HepG2 (cell line): ENCODE measurements around the gene METTL16. TPM values are rescaled to one million over a fixed set of nuclear protein-coding genes. Genes with fewer than 3 reads are reported as not detected.

Source experiments
- AKNA ChIP-seq: sonication (generic); formaldehyde crosslinking; IDR thresholded peaks from 2 replicates; pipeline ENCODE4 v1.4.0; 2020; ENCODE audit warnings: missing genetic modification reagents, borderline replicate concordance
- CREM ChIP-seq, 2 experiments: sonication (generic) in 1 of 2; formaldehyde crosslinking in 1 of 2; IDR thresholded peaks; 2 replicates each; pipeline versions ENCODE4 v1.4.0 to v1.6.1; 2016 to 2020; ENCODE audit warnings: antibody characterized with exemption in 1 of 2, mild to moderate bottlenecking in 1 of 2, missing genetic modification reagents in 1 of 2
- GFI1 ChIP-seq: sonication (generic); formaldehyde crosslinking; IDR thresholded peaks from 2 replicates; pipeline ENCODE4 v1.5.0; 2020; ENCODE audit warnings: missing genetic modification reagents, mild to moderate bottlenecking, borderline replicate concordance
- HOXA3 ChIP-seq: sonication (generic); formaldehyde crosslinking; IDR thresholded peaks from 2 replicates; pipeline ENCODE4 v1.5.0; 2020; ENCODE audit warnings: missing genetic modification reagents
- HOXA9 ChIP-seq: sonication (generic); formaldehyde crosslinking; IDR thresholded peaks from 2 replicates; pipeline ENCODE4 v1.8.1; 2022; ENCODE audit warnings: missing genetic modification reagents, mild to moderate bottlenecking, moderate library complexity, borderline replicate concordance
- JDP2 ChIP-seq: sonication (generic); formaldehyde crosslinking; IDR thresholded peaks from 2 replicates; pipeline ENCODE4 v1.8.1; 2022; ENCODE audit warnings: missing genetic modification reagents, borderline replicate concordance
- PAX8 ChIP-seq: sonication (generic); formaldehyde crosslinking; IDR thresholded peaks from 2 replicates; pipeline ENCODE4 v1.8.0; 2022; ENCODE audit warnings: mild to moderate bottlenecking, missing genetic modification reagents, borderline replicate concordance
- PRPF4 ChIP-seq: fragments of 200-400 bp; formaldehyde crosslinking; IDR thresholded peaks from 2 replicates; pipeline ENCODE4 v1.6.1; 2016; ENCODE audit warnings: low read length, low read depth; ENCODE audit not compliant: poor library complexity, severe bottlenecking
- SNAPC2 ChIP-seq: sonication (generic); formaldehyde crosslinking; IDR thresholded peaks from 2 replicates; pipeline ENCODE4 v1.8.1; 2022; ENCODE audit warnings: mild to moderate bottlenecking, missing genetic modification reagents
- TBL1XR1 ChIP-seq: fragments of 150-350 bp; IDR thresholded peaks from 2 replicates; pipeline ENCODE4 v1.6.1; 2014; ENCODE audit warnings: borderline replicate concordance, low read length; ENCODE audit not compliant: partially characterized antibody
- TERF1 ChIP-seq: sonication (generic); formaldehyde crosslinking; IDR thresholded peaks from 2 replicates; pipeline ENCODE4 v1.8.0; 2022; ENCODE audit warnings: mild to moderate bottlenecking, missing genetic modification reagents, moderate library complexity
- THRA ChIP-seq: sonication (generic); formaldehyde crosslinking; IDR thresholded peaks from 2 replicates; pipeline ENCODE4 v1.4.0; 2020; ENCODE audit warnings: missing genetic modification reagents, borderline replicate concordance
- TSC22D2 ChIP-seq: sonication (generic); formaldehyde crosslinking; IDR thresholded peaks from 2 replicates; pipeline ENCODE4 v1.5.1; 2020; ENCODE audit warnings: missing genetic modification reagents, mild to moderate bottlenecking, borderline replicate concordance
- U2AF2 ChIP-seq: fragments of 200-400 bp; formaldehyde crosslinking; IDR thresholded peaks from 2 replicates; pipeline ENCODE4 v1.6.1; 2017; ENCODE audit warnings: low read depth, mild to moderate bottlenecking, low read length
- ZBTB42 ChIP-seq: sonication (generic); formaldehyde crosslinking; IDR thresholded peaks from 2 replicates; pipeline ENCODE4 v1.5.0; 2020; ENCODE audit warnings: mild to moderate bottlenecking, missing genetic modification reagents
- ZFP36L1 ChIP-seq: sonication (generic); formaldehyde crosslinking; IDR thresholded peaks from 2 replicates; pipeline ENCODE4 v1.8.0; 2022; ENCODE audit warnings: mild to moderate bottlenecking, missing genetic modification reagents, moderate library complexity
- ZNF234 ChIP-seq: sonication (generic); formaldehyde crosslinking; conservative IDR thresholded peaks from 2 replicates; pipeline ENCODE4 v1.5.1; 2020; ENCODE audit warnings: mild to moderate bottlenecking, missing genetic modification reagents
- ZNF44 ChIP-seq: sonication (generic); formaldehyde crosslinking; IDR thresholded peaks from 2 replicates; pipeline ENCODE4 v1.5.1; 2020; ENCODE audit warnings: mild to moderate bottlenecking, missing genetic modification reagents
- ZNF446 ChIP-seq: sonication (generic); formaldehyde crosslinking; IDR thresholded peaks from 2 replicates; pipeline ENCODE4 v1.5.0; 2020; ENCODE audit warnings: mild to moderate bottlenecking, missing genetic modification reagents
- ZNF660 ChIP-seq: sonication (generic); formaldehyde crosslinking; IDR thresholded peaks from 2 replicates; pipeline ENCODE4 v1.5.1; 2020; ENCODE audit warnings: mild to moderate bottlenecking, low read depth, missing genetic modification reagents, borderline replicate concordance
- ZNF775 ChIP-seq: sonication (generic); formaldehyde crosslinking; IDR thresholded peaks from 2 replicates; pipeline ENCODE4 v1.4.0; 2020; ENCODE audit warnings: missing genetic modification reagents, mild to moderate bottlenecking, moderate library complexity, borderline replicate concordance
- polyA plus RNA-seq, 8 experiments: library from polyadenylated mRNA; depleted of rRNA in 3 of 8; stranded (reverse) in 7 of 8; unstranded in 1 of 8; fragments of >200 nt; fragmentation: Illumina TruSeq in 4 of 8; extraction: Trizol in 4 of 8; gene quantifications; 2 replicates each; pipeline versions ENCODE4 v1.2.1 to v1.2.3, GENCODE V29; 2011 to 2016; ENCODE audit warnings: low read depth in 4 of 8, missing spikeins in 1 of 8, mixed read lengths in 1 of 8; ENCODE audit not compliant: insufficient read depth in 1 of 8
- total RNA-seq, 5 experiments: library from RNA; depleted of rRNA; stranded (reverse); fragments of >200 nt; fragmentation: Illumina TruSeq; extraction: Trizol; gene quantifications; 2 replicates each; pipeline ENCODE4 v1.2.3, GENCODE V29; 2016; ENCODE audit warnings: low read depth in 1 of 5

METTL16 gene
- total and polyA plus RNA-seq, 2 of the 13 experiments (the other 11 are each of a cell fraction or from before 2014, with no cell fraction given) = 11.6 to 18.5 TPM

DNA sequence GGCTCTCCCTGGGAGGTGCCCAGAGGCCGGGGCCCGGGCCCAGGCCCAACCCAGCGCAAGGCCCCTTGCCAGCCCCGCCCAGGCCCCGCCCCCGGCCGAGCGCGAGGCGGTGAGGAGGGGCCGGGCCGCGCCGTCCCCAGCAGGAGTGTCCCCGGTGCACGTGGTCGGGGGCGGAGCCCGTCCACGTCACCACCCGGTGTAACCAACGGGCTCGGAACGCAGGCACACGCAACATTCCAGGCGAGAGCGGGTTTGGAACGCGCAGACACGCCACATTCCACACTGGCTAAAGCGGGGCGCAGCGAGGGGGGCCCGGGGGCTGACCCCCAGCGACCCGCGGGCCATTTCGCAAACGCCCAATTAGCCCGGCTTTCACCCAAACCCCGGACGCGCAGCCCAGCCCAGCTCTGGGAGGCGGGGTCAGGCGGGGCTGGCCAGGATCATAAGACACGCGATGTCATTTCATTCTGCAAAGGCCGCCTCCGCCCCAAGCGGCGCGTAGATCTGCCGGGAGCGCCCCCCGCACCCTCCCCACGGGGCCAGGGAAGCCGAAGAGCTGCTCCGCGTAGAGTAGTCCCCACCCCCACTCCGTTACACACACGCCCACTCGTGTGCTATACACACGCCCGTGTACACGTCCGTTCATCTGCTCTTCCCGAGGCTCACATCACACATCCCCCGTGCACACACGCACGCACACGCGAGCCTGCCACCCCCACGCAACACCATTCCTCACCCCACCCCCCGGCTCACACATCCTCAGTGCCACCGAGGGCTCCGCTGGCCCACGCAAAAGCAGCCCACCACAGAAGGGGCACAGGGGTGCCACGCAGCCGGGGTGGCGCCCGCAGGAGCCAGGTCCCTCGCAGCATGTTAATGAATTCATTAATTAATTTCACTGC, 111.9 kb downstream of the METTL16 start (continued):
- TF ChIP-seq AKNA (no peak), HOXA9 (CRISPR knock-in tag) (no peak), ZFP36L1 (peak; percentile 77; the same call in 1 of the 2 replicates), TERF1 (no peak), ZNF446 (no peak), PRPF4 (no peak), ZNF775 (CRISPR knock-in tag) (no peak), THRA (CRISPR knock-in tag) (peak; percentile 77; the same call in 1 of the 2 replicates), HOXA3 (CRISPR knock-in tag) (peak; percentile 94), SNAPC2 (0 out of 2 replicates have a peak, but pooled peaks have one; percentile 42), ZBTB42 (peak; percentile 45; the same call in 1 of the 2 replicates), TSC22D2 (CRISPR knock-in tag) (0 out of 2 replicates have a peak, but pooled peaks have one; percentile 30), TBL1XR1 (peak; percentile 9), CREM (IDR thresholded peaks at IDR 0.05) (peak; percentile 63; the same call in 1 of the 2 replicates), CREM (CRISPR knock-in tag; IDR thresholded peaks at IDR 0.05) (no peak), ZNF660 (CRISPR knock-in tag) (no peak), ZNF44 (CRISPR knock-in tag) (no peak), U2AF2 (no peak), JDP2 (CRISPR knock-in tag) (no peak), PAX8 (CRISPR knock-in tag) (0 out of 2 replicates have a peak, but pooled peaks have one; percentile 84), ZNF234 (CRISPR knock-in tag) (no peak), GFI1 (CRISPR knock-in tag) (peak; percentile 32; the same call in 1 of the 2 replicates)
